HG03135 (cell line): ENCODE results near the gene BPIFB2.
"Not testable (repeated sequence)": the region's sequence is repeated elsewhere in the genome, so short reads cannot be mapped to it uniquely, and the experiment has no call there.

Experiments used
- ATAC-seq: cut with Tn5 transposase; IDR thresholded peaks from one replicate; pipeline ENCODE4 v1.9.1; 2021; ENCODE audit warnings: mild to moderate bottlenecking, moderate library complexity; ENCODE audit not compliant: unreplicated experiment

The BPIFB2 gene

DNA sequence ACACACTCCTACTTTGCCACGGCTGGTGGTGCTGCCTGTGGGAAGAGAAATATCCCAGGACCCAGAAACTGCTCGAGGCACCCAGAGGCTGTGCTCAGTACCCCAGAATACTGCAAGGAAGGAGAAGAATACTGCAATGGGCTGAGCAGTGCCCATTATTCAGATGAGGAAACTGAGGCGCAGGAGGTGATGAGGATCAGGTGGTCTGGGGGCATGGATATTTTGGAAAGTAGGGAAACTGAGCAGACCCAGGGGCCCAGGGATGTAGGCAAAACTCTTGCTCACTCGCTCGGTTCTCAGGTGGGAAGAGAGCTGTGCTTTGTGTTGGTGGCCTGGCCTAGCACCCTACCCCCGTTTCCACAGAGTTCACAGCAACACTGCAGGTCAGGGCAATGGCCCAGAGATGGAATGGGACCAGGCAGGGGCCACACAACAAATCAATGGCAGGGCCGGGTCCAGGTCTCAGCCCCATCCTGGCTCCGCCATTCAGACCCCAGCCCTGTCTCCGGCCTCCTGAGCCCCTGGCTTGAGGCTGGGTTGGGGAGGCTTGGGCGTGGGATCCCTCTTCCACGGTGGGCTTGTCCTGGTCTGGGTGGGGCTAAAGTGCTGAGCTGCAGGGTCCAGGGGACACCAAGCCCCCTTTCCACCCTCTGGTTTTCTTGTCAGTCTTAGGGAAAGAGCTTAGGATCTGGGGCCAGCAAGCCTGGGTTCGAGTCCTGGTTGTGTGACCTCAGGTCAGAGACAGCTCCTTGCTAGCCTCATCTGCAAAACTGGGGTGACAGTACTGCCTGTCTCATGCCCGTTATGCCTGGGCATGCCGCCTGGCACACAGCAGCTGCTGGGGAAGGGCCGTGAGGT, 37.2 kb upstream of the BPIFB2 start:
- ATAC-seq: no peak

DNA sequence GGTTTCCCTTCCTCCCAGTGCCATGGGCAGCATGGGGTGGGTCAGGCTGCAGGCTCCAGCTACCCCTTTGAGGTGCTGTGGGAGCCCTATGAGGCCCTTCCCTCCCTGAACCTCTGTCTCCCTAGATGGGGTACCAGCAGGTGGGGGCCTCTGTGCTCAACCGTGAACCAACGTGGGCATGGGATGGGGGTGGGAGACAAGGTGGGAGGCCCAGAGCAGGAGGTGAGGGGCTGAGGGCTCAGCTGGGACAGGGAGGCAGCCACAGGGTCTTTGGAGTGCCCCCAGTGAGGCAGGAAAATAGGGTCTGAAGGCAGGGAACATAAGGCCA, 36.6 kb upstream of the BPIFB2 start:
- ATAC-seq: no peak

DNA sequence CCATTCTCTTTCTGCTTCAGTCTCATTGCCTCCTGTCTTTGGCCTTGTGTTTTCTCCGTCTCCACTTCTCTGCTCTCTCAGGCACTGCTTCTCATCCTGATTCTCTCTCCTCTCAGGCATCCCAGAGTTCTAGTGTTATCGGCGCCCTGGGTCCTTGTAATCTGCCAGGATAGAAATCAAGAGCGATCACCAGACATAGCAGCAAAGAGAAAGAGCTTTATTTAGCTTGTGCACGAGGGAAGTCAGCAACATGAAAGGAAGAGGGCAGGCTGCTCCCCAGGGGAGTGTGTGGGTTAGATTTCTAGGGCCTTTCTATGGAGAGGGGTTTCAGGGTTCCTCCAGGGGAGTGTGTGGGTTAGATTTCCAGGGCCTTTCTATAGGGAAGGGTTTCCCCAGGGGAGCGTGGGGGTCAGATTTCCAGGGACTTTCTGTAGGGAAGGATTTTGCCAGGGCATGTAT, 35.8 kb upstream of the BPIFB2 start:
- ATAC-seq: peak; percentile 19

DNA sequence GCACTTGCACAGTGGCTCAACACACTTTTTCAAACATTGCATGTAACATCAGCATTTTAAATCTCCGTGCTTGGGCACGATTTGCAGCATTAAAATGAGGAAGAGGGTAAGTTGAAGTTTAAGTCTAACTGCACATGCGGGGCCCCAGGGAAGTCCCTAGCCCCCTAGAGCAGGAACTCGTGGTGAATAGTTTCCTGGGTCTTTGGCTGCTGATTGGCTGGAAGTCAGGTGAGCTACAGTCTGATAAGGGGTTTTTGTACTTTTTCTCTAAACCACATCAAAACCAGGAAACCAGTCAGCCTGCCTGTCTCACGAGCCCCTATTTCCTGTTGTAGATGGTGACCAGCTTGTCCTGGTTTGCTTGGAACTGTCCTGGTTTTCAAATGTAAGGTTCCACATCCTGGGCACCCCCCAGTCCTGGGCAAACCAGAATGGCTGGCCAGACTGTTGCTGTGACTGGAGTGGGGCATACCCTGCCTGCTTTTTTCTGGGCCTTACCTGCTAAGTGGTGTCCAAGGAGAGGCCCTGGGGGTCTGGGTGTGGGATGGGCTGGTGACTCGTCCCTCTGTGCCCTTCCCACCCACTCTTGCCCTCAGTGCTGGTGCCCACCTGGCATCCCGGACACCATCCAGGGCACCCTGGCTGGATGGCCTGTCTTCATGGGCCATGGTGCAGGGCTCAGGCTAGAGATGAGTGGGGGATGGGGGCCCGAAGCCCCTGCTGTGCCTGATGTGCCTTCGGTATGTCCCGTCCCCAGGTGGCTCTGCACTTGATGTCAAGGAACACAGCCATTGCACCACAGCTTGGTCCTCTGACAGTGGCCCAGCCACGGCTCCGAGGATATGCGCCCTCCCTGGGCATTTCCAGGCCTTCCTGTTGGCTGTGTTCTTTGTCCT, 35.1 kb upstream of the BPIFB2 start:
- peak; percentile 86 for ATAC-seq

DNA sequence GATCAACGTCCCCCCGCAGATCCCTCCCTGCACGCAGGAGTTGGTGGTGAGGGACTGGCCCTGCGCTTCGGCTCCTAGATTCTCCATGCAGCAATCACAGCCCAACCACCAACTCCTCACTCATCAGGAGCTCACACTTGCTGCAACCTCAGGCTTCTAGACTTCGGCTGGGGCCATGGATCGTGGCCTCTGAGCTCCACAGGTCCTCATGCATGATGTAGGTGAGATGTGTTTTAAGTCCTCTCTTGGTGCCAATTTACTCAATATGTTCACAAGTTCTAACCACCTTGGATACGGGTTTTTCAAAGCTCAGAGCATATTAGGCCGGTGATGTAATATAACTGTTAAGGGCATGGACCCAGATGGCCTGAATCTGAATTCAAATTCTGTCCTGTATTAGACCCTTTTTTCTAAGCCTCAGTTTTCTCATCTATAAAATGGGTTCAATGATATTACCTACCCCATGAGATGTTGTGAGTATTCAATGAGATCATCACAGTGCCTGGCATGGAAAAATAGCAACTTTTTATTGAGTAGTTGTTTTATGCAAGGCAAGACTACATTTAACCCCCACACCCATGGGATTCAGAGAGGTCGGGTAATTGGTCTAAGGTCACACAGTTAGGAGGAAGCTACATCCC, 34.3 kb upstream of the BPIFB2 start:
- ATAC-seq: no peak

DNA sequence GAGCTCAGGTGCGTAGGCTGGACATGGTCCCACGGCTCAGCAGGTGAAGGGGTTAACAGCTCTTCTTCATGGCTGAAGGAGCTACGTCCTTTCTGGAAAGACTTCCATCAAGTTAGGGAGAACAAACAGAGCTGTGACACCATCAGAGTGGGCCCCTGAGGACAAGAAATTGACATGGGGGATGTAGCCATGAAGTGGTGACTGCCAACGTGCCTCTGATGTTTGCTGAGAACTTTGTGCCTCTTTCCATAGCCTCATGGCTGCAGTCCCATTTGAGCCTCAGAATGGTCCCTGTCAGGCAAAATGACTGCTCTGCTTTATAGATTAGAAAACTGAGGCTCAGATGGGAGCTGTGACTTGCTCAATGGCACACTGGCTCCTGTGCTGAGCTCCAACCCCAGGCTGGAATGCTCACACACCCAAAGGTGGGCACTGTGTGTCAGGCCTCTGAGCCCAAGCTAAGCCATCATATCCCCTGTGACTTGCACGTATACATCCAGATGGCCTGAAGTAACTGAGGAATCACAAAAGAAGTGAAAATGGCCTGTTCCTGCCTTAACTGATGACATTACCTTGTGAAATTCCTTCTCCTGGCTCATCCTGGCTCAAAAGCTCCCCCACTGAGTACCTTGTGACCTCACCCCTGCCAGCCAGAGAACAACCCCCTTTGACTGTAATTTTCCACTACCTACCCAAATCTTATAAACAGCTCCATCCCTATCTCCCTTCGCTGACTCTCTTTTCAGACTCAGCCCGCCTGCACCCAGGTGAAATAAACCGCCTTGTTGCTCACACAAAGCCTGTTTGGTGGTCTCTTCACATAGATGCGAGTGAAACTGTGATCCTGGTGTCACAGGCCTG, 33.1 kb upstream of the BPIFB2 start:
- not testable (repeated sequence) for ATAC-seq

DNA sequence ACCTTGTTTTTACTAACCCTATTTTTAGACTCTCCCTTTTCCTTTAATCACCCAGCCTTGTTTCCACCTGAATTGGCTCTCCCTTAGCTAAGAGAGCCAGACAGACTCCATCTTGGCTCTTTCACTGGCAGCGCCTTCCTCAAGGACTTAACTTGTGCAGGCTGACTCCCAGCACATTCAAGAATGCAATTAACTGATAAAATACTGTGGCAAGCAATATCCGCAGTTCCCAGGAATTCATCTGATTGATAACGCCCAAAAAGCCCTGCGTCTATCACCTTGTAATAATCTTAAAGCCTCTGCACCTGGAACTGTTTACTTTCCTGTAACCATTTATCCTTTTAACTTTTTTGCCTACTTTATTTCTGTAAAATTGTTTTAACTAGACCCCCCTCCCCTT, 32.4 kb upstream of the BPIFB2 start:
- ATAC-seq: not testable (repeated sequence)

DNA sequence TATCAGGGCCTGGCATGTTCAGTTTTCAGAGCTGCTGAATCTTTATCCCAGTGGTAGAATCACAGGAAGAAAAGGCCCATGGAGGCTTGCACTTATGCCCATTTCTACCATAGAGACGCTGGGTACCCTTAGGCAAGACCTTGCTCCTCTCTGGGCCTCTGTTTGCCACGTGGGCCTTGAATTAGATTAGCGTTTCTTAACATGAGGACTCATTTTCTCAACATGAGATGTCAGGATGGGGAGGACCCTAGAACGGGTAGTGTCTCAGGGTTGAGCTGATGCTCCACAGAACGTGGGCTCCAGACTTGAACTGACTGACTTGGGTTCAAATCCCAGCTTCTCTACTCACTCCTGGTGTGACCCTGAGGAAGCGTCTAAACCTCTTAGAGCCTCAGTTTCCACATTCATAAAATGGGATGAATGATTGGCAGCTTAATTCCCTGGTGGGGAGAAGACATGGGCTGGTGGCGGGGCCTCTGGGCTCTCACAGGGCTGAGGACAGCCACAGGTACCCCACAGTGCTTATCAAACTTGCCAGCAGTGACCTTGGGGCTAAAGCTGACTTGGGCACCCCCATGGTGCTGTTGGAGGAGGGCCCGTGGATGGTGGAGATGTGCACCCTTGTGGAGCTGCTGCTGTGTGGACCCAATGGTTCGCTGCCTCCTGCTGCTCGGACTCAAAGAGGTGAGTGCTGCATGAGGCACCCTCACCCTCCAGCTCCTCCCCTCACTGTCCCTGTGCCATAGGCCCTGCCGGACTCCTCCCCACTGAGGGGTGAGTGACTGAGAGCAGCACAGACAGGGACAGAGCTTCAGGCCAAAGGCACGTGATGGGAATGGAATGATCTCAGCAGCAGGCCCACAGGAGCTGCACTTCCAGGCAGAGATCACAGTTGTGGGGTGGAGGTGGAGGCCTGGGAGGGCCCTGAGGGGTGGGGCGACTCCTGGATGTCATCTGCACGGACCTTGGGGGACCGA, 31.5 kb upstream of the BPIFB2 start:
- no peak for ATAC-seq

DNA sequence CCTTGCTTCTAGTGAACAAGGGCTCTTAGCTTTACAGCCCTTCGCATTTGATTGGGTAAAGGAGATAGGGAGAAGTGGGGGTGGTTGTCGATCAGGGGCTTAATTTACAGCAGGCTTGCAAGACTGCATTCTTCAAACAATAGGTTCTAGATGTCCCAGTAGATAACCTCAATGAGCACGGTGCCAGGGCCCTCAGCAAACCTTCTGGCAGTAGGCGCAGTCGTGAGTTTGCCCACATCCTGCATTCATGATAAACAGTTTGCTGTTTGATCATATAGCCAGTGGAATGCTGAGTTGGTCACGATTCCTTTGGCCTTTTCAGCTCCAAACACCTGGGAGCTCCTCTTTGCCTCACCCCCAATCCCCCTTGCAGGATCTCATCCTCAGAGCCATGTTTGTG, 30.8 kb upstream of the BPIFB2 start:
- no peak for ATAC-seq

DNA sequence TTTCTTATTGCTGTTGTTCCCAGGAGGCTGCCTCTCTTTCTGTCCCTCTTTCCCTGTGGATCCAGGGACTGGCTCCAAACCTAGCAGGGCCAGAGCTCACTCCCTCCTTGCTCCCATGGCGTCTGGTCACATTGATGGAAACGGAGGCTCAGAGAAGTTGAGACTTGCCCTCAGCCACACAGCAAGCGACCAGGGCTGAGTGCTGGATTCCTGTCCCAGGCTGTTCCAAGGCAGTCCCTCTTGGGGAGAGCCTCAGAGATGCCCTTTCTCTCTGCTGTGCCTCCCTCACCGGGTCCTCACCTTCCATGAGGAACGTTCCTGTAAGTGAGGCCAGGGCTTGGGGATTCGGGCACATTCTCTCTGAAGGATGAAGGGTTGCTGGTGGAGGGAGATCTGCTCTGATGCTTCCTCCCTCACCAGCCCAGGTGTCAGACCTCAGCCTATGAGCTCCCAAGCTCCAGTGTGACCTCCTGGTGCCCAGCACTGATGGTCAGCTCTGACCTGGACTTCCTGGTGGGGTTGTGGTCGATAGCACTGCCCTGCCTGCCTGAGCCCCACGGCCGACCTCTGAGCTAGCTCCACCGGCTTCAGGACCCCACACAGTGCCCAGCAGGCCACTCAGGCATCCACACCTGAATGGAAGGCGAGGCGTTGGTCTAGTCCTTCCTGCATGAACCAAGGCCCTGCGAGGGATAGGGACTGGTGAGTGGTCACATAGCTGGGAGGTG, 30.1 kb upstream of the BPIFB2 start:
- no peak for ATAC-seq

DNA sequence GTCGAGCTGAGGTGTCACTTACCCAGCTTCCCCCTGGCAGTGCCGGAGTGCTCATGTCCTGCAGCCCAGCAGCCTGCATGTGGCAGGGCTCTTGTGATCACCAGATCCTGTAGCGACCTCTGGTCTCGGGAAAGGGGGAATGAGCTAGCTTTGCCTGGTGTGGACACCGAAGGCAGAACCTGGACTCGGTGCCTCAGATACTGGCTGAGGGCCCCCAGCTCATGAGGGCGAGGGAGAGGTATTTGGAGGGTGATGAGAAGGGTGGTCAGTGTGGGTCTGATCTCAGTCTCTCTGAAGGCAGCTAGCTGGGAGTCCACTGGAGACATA, 29.5 kb upstream of the BPIFB2 start:
- no peak for ATAC-seq

DNA sequence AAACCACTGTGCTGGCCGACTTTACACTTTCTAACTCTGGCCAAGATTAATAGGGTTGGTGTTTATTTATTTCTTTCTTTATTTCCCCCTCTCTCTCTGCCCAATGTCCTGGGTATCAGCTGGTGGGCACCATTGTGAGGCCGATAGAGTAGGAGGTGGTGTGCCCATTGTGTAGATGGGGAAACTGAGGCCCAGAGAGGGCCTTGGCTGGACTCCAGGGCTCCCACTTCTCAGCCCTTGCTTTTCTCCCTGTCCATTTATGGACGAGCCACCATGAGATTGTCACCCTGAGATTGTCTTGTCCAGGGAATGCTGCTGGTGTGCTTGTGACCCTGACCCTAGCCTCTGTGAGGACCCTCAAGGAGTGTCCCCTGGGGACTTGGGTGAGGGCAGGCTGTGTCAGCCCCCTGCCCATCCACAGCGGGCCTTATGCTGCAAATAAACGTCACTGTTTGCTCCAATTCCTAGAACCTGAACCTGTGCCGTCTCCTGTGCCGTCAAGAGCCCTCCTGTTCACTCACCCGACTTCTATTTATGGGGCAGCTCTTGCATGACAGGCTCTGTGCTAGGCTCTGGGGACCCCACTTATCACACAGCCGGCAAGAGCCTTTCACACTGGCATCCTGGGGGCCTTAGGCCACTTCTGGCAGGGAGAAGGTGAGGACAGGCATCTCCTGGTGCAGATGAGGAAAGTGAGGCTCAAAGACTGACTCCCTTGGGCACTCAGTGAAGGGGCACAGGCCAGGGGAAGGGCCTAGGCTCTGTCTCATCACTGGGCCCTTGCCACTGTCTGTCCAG, 28.1 kb upstream of the BPIFB2 start:
- no peak for ATAC-seq

DNA sequence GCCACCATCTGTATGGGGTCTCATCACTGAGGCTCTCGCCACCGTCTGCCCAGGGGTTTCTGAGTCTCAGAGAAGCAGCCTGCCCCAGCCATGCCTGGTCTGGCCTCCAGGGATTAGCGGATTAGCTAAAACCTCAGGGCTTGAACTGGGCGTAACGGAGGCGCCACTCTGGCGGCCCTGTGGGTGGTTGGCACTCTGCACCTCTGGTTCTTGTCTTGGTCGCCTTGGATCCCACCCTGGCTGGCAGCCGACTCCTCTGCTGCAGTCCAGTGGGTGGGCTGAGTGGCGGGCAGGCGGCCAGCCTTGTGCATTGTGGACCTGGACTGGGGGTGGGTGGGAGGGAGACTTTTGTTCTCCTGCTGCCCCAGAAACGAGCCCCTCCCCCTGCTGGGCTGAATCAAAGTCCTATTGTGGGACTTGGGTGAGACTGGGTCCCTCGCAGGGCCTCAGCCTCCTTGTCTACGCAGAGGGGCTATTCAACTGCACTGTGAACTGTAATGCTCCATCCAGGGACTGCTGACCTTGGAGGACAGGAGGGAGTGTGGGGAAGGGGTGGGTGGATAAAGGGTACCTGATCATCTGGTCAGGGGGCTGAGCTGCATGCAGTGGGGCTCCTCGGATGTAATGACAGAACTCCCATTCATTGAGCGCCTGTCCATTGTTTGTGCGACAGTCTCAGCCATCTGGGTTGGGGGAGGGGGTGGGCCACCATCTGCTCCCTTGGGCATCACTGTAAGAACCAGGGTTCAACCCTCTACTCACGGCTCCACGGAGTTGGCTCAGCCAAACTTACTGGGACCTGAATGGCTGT, 27.2 kb upstream of the BPIFB2 start:
- ATAC-seq: no peak

DNA sequence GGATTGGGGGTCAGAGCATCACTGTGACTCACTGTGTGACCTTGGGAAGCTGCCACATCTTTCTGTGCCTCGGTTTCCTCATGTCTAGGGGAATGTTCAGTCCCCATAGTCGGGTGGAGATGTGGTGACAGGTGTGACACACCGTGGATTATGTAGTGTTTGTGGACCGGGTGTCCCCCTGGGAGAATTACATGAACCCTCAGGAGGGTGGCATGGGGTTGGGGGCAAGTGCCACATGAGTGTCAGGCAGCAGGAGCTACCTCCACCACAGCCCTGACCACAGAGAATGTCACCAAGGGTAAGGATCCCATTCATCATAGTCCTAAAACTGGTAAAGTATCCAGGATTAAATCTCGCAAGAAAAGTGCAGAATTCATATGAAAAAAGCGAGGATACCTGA, 26.5 kb upstream of the BPIFB2 start:
- no peak for ATAC-seq

DNA sequence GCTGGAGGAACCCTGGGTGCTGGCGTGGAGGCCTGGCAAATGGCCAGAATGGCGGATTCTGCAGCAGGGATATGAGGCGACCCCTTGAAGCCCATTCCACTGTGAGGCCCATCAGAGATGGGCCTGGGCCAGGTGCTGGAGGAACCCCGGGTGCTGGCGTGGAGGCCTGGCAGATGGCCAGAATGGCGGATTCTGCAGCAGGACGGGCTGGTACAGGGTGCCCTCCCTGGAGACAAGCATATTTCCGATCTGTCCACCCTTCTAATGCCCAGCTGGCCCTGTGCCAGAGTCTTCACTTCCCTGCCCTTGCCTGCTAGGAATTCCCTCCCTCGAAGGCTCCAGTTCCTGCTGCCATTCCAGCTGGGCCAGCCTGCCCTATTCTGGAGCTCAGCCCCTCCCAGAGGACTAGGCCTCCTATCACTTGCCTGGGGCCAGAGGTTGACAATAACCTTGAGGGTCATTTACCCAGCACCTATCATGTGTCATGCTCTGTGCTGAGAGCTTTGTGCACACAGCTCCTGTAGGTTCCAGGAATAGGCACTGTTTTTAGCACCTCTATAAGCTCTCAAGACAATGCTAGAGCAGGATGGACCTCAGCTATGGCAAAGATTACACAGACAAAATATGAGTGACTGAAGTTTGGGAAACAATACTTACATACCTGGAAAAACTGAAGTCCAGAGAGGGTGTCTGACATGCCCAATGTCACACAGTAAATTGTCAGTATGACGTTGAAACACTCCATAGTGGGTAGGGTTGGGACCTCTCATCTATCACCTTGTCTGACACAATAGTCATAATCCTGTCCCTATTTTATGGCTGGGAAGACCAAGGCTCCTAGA, 24.7 kb upstream of the BPIFB2 start:
- ATAC-seq: no peak

DNA sequence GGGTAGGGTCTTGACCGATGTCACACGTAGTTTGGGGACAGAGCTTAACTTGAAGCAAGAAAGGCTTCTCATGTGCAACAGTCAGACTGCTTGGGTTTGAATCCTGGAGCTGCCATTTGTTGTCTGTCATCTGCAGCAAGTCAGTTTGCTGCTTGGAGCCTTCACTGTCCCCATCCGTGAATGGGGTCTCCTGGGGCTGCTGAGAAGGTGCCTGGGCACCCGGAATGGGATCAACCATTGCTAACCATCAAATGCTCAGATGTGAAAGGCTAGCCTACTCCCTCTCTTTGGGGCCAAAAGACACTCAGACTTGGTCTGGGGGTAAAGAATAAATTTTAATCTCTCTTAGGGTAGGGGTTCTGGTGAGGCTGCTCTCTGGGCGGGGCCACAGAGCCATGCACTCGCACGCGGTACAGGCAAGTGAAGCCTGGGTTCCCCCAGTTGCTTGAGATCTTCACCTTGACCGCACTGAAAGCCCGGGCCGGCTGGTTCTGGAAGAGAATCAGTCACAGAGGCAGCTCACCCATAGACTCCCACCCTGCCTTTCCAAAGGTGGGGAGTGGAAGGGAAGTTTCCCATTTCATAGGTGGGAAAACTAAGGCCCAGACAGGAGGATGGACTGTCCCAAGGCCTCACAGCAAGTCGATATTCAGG, 23.9 kb upstream of the BPIFB2 start:
- ATAC-seq: no peak
